Retina (tissue), 1 donor: Measurements from ENCODE around the gene COL23A1.
A peak's percentile ranks its signal among the peaks of the same experiment; 100 is the strongest.
"Not testable (repeated sequence)": the region's sequence is repeated elsewhere in the genome, so short reads cannot be mapped to it uniquely, and the experiment has no call there.

Source experiments
- DNase-seq: peaks from one replicate; pipeline ENCODE4 v3.0.0-alpha.2; 2016

COL23A1 gene

GRCh38 chr5:178234121-178234749, 356.0 kb downstream of the COL23A1 start:
- DNase-seq = no peak

- DNase-seq = no peak
These were observed 357.2 kb downstream of the COL23A1 start for GRCh38 chr5:178232920-178233429.

GRCh38 chr5:178232124-178232919, 357.9 kb downstream of the COL23A1 start, which contains the start of gene PHYKPL:
Gene PHYKPL, minus strand, starts transcription at chr5:178232802. Its CDS starts 252 bp downstream, at chr5:178232550.
- DNase-seq = peak; percentile 87

- no peak for DNase-seq
These were observed 358.6 kb downstream of the COL23A1 start for GRCh38 chr5:178231539-178232123.

- DNase-seq = no peak
These were observed 359.2 kb downstream of the COL23A1 start for GRCh38 chr5:178230879-178231538.

- DNase-seq = no peak
These were observed 360.3 kb downstream of the COL23A1 start for GRCh38 chr5:178229861-178230260.

- DNase-seq = not testable (repeated sequence)
These were observed 361.1 kb downstream of the COL23A1 start for GRCh38 chr5:178229111-178229510.

GRCh38 chr5:178228609-178229008, 361.6 kb downstream of the COL23A1 start:
- no peak for DNase-seq

- DNase-seq = no peak
These were observed 362.3 kb downstream of the COL23A1 start for GRCh38 chr5:178227929-178228328.

- no peak for DNase-seq
These were observed 363.0 kb downstream of the COL23A1 start for GRCh38 chr5:178227138-178227659.

- DNase-seq = no peak
These were observed 365.0 kb downstream of the COL23A1 start for GRCh38 chr5:178225174-178225573.

- no peak for DNase-seq
These were observed 365.8 kb downstream of the COL23A1 start for GRCh38 chr5:178224403-178224802.

- DNase-seq = no peak
These were observed 366.3 kb downstream of the COL23A1 start for GRCh38 chr5:178223828-178224335.

- DNase-seq = no peak
These were observed 366.9 kb downstream of the COL23A1 start for GRCh38 chr5:178223196-178223773.

GRCh38 chr5:178222292-178222691, 367.9 kb downstream of the COL23A1 start:
- DNase-seq = no peak

GRCh38 chr5:178221853-178222252, 368.3 kb downstream of the COL23A1 start:
- DNase-seq = no peak

GRCh38 chr5:178221282-178221681, 368.9 kb downstream of the COL23A1 start:
- DNase-seq = no peak

GRCh38 chr5:178218827-178219226, 371.4 kb downstream of the COL23A1 start:
- no peak for DNase-seq

- DNase-seq = no peak
These were observed 371.9 kb downstream of the COL23A1 start for GRCh38 chr5:178218237-178218776.

GRCh38 chr5:178216779-178217178, 373.4 kb downstream of the COL23A1 start:
- no peak for DNase-seq

- DNase-seq = no peak
These were observed 374.1 kb downstream of the COL23A1 start for GRCh38 chr5:178216088-178216534.
